Progenitor cell of endocrine pancreas (in vitro differentiated cells): ENCODE data around the gene ENTHD1. TPM values are rescaled to one million over a fixed set of nuclear protein-coding genes. Genes with fewer than 3 reads are reported as not detected.

ENCODE experiments used
- DNase-seq: peaks from one replicate; pipeline ENCODE4 v3.0.0; 2021; ENCODE audit warnings: low spot score; ENCODE audit not compliant: unreplicated experiment
- H3K27ac Mint-ChIP-seq: 2 replicates; pipeline ENCODE4 v1.8.0; 2021; ENCODE audit warnings: mild to moderate bottlenecking, moderate library complexity, mixed read lengths
- H3K27me3 Mint-ChIP-seq: 2 replicates; pipeline ENCODE4 v1.8.0; 2021; ENCODE audit warnings: mixed read lengths
- H3K36me3 Mint-ChIP-seq: 2 replicates; pipeline ENCODE4 v1.8.0; 2022; ENCODE audit warnings: mixed read lengths; ENCODE audit not compliant: insufficient read depth
- H3K4me1 Mint-ChIP-seq: 2 replicates; pipeline ENCODE4 v1.8.0; 2021; ENCODE audit warnings: low read depth, mixed read lengths
- H3K4me3 Mint-ChIP-seq: 2 replicates; pipeline ENCODE4 v1.8.0; 2021; ENCODE audit warnings: low read depth, mild to moderate bottlenecking, moderate library complexity, mixed read lengths
- H3K9me3 Mint-ChIP-seq: 2 replicates; pipeline ENCODE4 v1.8.0; 2021; ENCODE audit warnings: low read depth, mixed read lengths
- total RNA-seq: library from RNA; stranded (reverse); gene quantifications from 2 replicates; pipeline ENCODE4 v1.2.1, GENCODE V29; 2021
- TF ChIP-seq, protein P1 (sequence below): fragments of 200-600 bp; sonication (generic); IDR thresholded peaks from one replicate; pipeline ENCODE4 v1.5.0; 2021; ENCODE audit warnings: antibody characterized with exemption, mild to moderate bottlenecking; ENCODE audit not compliant: unreplicated experiment

Gene ENTHD1
- total RNA-seq, 1 donor from 2014 or later = not detected

- Mint-ChIP-seq H3K9me3 (no peaks in the 10 kb centered on the region), H3K27ac (no peak overlapping the region), H3K4me3 (no peak overlapping the region), H3K27me3 (peaks cover 20% of the 10 kb centered on the region), H3K4me1 (no peaks in the 10 kb centered on the region), H3K36me3 (no peaks in the 10 kb centered on the region)
- no peak for DNase-seq
- TF ChIP-seq, protein P1, sequence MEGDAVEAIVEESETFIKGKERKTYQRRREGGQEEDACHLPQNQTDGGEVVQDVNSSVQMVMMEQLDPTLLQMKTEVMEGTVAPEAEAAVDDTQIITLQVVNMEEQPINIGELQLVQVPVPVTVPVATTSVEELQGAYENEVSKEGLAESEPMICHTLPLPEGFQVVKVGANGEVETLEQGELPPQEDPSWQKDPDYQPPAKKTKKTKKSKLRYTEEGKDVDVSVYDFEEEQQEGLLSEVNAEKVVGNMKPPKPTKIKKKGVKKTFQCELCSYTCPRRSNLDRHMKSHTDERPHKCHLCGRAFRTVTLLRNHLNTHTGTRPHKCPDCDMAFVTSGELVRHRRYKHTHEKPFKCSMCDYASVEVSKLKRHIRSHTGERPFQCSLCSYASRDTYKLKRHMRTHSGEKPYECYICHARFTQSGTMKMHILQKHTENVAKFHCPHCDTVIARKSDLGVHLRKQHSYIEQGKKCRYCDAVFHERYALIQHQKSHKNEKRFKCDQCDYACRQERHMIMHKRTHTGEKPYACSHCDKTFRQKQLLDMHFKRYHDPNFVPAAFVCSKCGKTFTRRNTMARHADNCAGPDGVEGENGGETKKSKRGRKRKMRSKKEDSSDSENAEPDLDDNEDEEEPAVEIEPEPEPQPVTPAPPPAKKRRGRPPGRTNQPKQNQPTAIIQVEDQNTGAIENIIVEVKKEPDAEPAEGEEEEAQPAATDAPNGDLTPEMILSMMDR = no peak
These were observed 22.9 kb upstream of the ENTHD1 start for GRCh38 chr22:39916496-39916895.

GRCh38 chr22:39915295-39915726 lies 21.8 kb upstream of the ENTHD1 start:
- TF ChIP-seq, protein P1 = no peak
- no peaks in the 10 kb centered on the region for H3K4me1 Mint-ChIP-seq
- no peak for DNase-seq
- peaks cover 20% of the 10 kb centered on the region for H3K27me3 Mint-ChIP-seq
- no peak overlapping the region for H3K27ac Mint-ChIP-seq
- H3K9me3 Mint-ChIP-seq = no peaks in the 10 kb centered on the region
- H3K36me3 Mint-ChIP-seq = no peaks in the 10 kb centered on the region
- no peak overlapping the region for H3K4me3 Mint-ChIP-seq

GRCh38 chr22:39914584-39914983 lies 21.0 kb upstream of the ENTHD1 start:
- no peak for DNase-seq
- TF ChIP-seq, protein P1 = no peak
- Mint-ChIP-seq H3K36me3 (no peaks in the 10 kb centered on the region), H3K27me3 (peaks cover 25% of the 10 kb centered on the region), H3K4me1 (no peaks in the 10 kb centered on the region), H3K9me3 (no peaks in the 10 kb centered on the region), H3K27ac (no peak overlapping the region), H3K4me3 (no peak overlapping the region)

DNA sequence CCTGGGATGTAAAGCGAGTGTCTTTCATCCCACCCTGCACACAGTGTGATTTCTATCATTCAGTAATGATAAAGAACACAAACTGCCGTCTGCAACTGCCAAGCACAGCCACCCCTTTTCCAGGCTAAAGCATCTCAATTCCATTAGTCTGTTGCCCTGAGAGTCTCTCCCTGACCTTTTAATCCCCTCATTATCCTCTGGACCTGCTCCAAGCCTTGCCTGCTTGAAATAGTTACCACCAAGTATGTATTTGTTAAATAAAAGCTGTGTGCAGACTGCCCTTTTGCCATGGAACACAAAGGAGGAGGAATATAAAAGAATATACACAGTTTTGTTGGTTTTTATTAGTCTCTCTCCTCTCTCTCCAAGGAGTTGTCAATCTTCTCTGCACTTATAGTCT lies 20.3 kb upstream of the ENTHD1 start:
- TF ChIP-seq, protein P1 = no peak
- H3K27me3 Mint-ChIP-seq = peaks cover 27% of the 10 kb centered on the region
- no peak for DNase-seq
- no peaks in the 10 kb centered on the region for H3K4me1 Mint-ChIP-seq
- no peaks in the 10 kb centered on the region for H3K9me3 Mint-ChIP-seq
- no peak overlapping the region for H3K4me3 Mint-ChIP-seq
- H3K36me3 Mint-ChIP-seq = no peaks in the 10 kb centered on the region
- H3K27ac Mint-ChIP-seq = no peak overlapping the region

DNA sequence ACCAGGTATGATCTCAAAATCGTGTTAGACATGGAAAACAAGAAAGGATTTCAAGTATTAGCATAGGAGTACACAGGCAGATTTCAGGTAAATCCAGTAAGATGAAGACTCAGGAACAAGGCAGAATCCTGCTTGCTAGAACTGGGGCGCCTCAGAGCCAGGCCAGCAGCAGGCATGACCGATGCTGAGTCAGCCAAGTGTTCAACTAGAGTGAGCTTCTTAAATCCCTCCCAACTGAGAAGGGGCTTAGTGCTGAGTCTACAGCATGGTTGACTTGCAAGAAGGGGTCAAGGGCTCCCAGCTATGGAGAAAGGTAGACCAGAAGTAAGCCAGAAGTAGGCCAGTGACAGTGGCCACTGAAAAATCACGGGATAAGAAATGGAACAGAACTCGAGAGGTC lies 19.8 kb upstream of the ENTHD1 start:
- Mint-ChIP-seq H3K4me3 (no peak overlapping the region), H3K9me3 (no peaks in the 10 kb centered on the region), H3K27me3 (peaks cover 30% of the 10 kb centered on the region), H3K4me1 (no peaks in the 10 kb centered on the region), H3K36me3 (no peaks in the 10 kb centered on the region), H3K27ac (no peak overlapping the region)
- TF ChIP-seq, protein P1 = no peak
- DNase-seq = no peak
